WTC11 (cell line): ENCODE results near the gene PRKD1.

Experiments used
- CREB1 ChIP-seq: sonication (generic); formaldehyde crosslinking; IDR thresholded peaks from 2 replicates; pipeline ENCODE4 v1.8.0; 2023; ENCODE audit warnings: mild to moderate bottlenecking, missing genetic modification reagents
- CREM ChIP-seq: sonication (generic); formaldehyde crosslinking; IDR thresholded peaks from 2 replicates; pipeline ENCODE4 v1.8.1; 2022; ENCODE audit warnings: mild to moderate bottlenecking, missing genetic modification reagents, moderate library complexity
- CTCF ChIP-seq: fragments of 200-600 bp; IDR thresholded peaks from 2 replicates; pipeline ENCODE4 v1.8.0; 2022; ENCODE audit warnings: antibody characterized with exemption
- ELF4 ChIP-seq: sonication (generic); formaldehyde crosslinking; IDR thresholded peaks from 2 replicates; pipeline ENCODE4 v1.8.1; 2022; ENCODE audit warnings: low read depth, mild to moderate bottlenecking, moderate library complexity, missing genetic modification reagents
- USF1 ChIP-seq: sonication (generic); formaldehyde crosslinking; IDR thresholded peaks from 2 replicates; pipeline ENCODE4 v1.8.0; 2022; ENCODE audit warnings: mild to moderate bottlenecking, missing genetic modification reagents
- ZSCAN18 ChIP-seq: fragments of 250-450 bp; sonication (Bioruptor Pico); IDR thresholded peaks from 2 replicates; pipeline ENCODE4 v2.1.2; 2022; ENCODE audit warnings: mild to moderate bottlenecking, moderate library complexity

- TF ChIP-seq CTCF (no peak), CREM (no peak), CREB1 (CRISPR knock-in tag) (no peak), ZSCAN18 (no peak), ELF4 (no peak), USF1 (CRISPR knock-in tag) (no peak)
These were observed 206.1 kb downstream of the PRKD1 start for GRCh38 chr14:29721586-29721985.
